Gastrocnemius medialis (tissue), 4 donors: Measurements from ENCODE around the gene DENND1A.

Source experiments
- CTCF ChIP-seq, 5 experiments: fragments of 450-650 bp in 3 of 5; fragments of 200-600 bp in 2 of 5; sonication (generic) in 2 of 5; IDR thresholded peaks in 4 of 5; conservative IDR thresholded peaks in 1 of 5; 1 replicate in 4 of 5; 2 replicates in 1 of 5; pipeline ENCODE4 v1.5.1; 2016 to 2019; ENCODE audit warnings: antibody characterized with exemption in 5 of 5, mild to moderate bottlenecking in 3 of 5, moderate library complexity in 3 of 5
- POLR2A ChIP-seq, 2 donors: fragments of 450-650 bp; IDR thresholded peaks; one replicate each; pipeline ENCODE4 v1.6.1; 2017; ENCODE audit warnings: antibody characterized with exemption in 2 of 2, mild to moderate bottlenecking in 2 of 2, moderate library complexity in 2 of 2

DNA sequence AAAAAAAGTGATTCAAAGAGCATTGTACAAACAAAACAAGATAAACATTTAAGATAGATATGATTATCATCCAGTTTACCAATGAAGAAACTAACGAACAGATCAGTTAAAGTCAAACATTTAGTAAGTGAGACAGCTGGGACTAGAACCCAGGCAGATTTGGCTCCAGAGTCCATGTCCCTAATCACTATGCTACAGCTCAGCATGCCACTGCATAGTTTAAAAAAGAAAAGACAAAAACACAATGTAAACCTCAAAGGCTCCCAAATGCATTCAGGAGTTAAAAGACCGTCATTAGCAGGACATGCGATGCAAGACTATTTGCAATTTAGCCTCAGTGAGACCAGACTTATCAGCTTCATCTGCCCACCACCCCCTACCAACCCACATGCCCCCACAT is 36.8 kb downstream of the DENND1A start:
- TF ChIP-seq POLR2A (IDR thresholded peaks at IDR 0.05) (no peak), CTCF (IDR thresholded peaks at IDR 0.05 in 4 of 5, conservative IDR thresholded peaks at IDR 0.05 in 1 of 5) (no peak)
